ENCODE data around the gene FITM1.

DNA sequence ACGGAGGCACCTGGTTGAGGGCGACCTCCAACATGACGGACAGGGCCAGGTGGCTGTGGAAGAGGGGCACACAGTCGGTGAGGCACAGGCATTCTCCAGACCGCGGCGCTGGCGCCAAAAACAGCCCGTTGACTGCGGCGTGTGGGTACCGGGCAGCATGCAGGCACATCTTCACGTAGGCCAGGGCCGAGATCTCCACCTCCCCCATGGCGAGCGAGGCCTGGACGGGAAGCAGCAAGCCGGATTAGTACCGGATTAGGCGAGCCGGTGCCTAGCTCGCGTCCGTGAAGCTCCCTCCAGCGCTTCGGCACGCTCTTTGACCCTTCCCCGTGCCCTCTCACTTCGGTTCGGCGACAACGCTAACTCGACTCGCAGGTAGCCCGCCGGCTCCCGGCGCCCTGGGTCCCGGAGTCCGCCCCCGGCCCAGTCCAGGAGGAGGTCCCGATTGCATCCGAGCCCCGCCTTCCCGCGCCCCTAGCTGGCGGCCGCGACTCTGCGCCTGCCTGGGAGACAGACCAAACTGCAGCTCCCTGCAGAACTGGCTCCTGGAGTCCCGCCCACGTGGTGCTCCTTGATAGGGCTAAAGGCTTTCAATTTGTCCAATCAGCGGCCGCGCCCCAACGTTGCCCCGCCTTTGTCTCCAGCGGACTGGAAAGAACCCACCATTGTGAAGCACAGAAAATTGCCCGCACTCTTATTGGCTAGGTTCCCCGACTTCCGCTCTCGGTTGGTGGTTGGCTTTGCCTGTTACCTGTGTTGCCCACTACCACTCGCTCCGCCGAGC is 10.8 kb downstream of the FITM1 start, which contains the start of gene EMC9:
- TF ChIP-seq, protein P1, sequence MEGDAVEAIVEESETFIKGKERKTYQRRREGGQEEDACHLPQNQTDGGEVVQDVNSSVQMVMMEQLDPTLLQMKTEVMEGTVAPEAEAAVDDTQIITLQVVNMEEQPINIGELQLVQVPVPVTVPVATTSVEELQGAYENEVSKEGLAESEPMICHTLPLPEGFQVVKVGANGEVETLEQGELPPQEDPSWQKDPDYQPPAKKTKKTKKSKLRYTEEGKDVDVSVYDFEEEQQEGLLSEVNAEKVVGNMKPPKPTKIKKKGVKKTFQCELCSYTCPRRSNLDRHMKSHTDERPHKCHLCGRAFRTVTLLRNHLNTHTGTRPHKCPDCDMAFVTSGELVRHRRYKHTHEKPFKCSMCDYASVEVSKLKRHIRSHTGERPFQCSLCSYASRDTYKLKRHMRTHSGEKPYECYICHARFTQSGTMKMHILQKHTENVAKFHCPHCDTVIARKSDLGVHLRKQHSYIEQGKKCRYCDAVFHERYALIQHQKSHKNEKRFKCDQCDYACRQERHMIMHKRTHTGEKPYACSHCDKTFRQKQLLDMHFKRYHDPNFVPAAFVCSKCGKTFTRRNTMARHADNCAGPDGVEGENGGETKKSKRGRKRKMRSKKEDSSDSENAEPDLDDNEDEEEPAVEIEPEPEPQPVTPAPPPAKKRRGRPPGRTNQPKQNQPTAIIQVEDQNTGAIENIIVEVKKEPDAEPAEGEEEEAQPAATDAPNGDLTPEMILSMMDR (optimal IDR thresholded peaks at IDR 0.05 in 1 of 3, IDR thresholded peaks at IDR 0.05 in 1 of 3, conservative IDR thresholded peaks at IDR 0.05 in 1 of 3; ENCODE audit: extremely low read depth in 1 of 3, insufficient read depth in 2 of 3, low read length in 3 of 3): peak; percentile 4 to 62 (median 25)
- no peak for TF ChIP-seq EZH2 (IDR thresholded peaks at IDR 0.05; ENCODE audit: low read length)
